ENCODE data around the gene STAG2.
A peak's percentile ranks its signal among the peaks of the same experiment; 100 is the strongest.
"Not testable (repeated sequence)": the region's sequence is repeated elsewhere in the genome, so short reads cannot be mapped to it uniquely, and the experiment has no call there.

Gene STAG2

DNA sequence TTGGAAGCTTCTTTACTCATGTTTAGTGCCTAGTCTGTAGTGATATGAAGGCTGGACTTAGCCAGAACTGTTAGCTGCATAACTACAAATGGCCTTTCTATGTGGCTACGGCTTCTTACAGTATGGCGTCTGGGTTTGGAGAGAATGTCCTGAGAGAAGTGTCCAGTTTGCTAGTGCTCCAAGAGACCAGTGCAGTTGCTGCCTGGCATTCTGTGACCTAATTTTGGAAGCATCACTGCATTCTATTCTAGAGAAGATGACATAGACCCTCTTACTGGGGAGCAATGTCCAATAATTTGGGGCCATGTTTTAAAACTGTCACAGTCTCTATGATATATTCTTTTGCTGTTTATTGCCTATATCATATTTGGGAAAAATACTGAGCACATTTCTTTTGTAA is 74.2 kb downstream of the STAG2 start:
- no peak for DNase-seq (ENCODE audit: low spot score)

GRCh38 chrX:124042042-124042441 is 80.5 kb downstream of the STAG2 start:
- no peak for DNase-seq (ENCODE audit: low spot score)

DNA sequence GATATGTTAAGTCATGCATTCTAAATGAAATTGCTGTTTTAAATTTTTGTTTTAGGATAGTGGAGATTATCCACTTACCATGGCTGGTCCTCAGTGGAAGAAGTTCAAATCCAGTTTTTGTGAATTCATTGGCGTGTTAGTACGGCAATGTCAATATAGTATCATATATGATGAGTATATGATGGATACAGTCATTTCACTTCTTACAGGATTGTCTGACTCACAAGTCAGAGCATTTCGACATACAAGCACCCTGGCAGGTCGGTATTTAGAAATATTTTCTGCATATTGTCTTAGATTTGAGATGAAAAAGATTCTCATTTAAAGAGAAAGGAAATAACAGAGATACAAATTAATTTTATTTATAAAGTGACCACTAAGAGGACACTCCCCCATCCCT is 83.6 kb downstream of the STAG2 start:
- DNase-seq (ENCODE audit: low spot score) = no peak

GRCh38 chrX:124084417-124084816 is 122.9 kb downstream of the STAG2 start:
- not testable (repeated sequence) for DNase-seq (ENCODE audit: low spot score)

GRCh38 chrX:124085063-124085462 is 123.6 kb downstream of the STAG2 start:
- DNase-seq (ENCODE audit: low spot score) = no peak

- DNase-seq (ENCODE audit: low spot score) = no peak
Measured at GRCh38 chrX:124086411-124086810, 124.9 kb downstream of the STAG2 start.

- DNase-seq (ENCODE audit: low spot score) = no peak
Measured at GRCh38 chrX:124087000-124087746, 125.7 kb downstream of the STAG2 start.

- no peak for DNase-seq (ENCODE audit: low spot score)
Measured at GRCh38 chrX:124093222-124093621, 131.7 kb downstream of the STAG2 start.

- no peak for DNase-seq (ENCODE audit: low spot score)
Measured at GRCh38 chrX:124097116-124097515, 135.6 kb downstream of the STAG2 start.

- peak; percentile 45 for DNase-seq (ENCODE audit: low spot score)
Measured at GRCh38 chrX:124098089-124098488, 136.6 kb downstream of the STAG2 start.

GRCh38 chrX:124103966-124104365 is 142.5 kb downstream of the STAG2 start:
- DNase-seq (ENCODE audit: low spot score) = no peak

- not testable (repeated sequence) for DNase-seq (ENCODE audit: low spot score)
Measured at GRCh38 chrX:124104512-124104911, 143.0 kb downstream of the STAG2 start.

DNA sequence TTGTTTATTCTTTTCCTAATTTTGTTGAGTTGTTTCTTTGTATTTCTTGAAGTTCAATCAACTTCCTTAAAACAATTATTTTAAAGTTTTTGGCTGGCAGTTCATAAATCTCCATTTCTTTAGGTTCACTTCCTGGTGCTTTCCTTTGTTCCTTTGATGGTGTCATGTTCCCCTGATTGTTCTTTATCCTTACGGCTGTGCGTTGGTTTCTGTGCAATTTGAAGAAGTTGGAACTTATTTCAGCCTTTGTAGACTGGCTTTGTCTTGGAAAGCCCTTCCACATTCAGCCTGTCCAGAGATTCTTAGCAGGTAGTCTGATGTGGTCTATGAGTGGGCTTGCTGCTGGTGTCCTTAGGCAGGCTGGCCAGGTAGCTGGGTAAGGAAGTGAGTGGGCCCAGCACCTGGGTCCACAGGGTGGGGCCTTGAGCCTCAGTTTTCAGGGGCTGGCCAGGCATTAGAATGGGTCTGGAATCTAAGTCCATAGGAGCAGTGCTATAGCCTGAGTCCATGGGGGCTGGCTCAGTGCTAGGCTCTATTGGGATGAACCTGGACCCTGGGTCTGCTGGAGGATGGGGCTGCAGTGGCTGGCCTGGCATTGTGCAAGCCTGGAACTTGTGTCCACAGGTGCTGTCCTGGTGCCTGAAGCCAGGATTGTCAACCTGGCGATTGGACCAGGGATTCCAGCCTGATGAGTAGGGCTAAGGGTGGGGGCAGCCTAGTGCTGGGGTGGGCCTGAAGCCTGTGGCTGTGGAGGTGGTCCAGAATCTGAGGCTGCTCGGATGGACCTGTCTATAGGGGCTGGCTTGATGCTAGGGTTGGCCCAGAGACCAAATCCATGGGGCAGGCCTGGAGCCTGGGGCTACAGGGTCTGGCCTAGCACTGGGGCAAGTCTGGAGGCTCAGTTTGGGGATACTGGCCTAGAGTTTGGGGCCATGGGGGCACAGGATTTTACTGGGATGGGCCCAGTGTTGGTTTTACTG is 152.4 kb downstream of the STAG2 start:
- DNase-seq (ENCODE audit: low spot score) = no peak

DNA sequence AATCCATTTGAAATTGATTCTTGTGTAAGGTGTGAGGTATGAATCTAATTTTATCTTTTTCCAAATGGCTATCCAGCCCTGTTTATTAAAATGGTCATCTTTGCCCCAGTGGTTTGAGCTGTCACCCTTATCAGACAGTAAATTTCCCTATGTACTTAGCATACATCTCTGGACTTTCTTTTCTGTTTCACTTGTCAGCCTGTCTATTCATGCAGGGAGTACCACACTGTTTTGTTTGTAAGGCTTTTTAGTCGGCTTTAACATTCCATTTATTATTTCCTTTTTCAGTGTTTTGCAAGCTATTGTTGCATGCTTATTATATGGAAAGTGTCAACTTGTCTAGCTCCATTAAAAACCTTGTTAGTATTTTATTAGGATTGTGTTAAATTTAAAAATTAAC is 155.8 kb downstream of the STAG2 start:
- no peak for DNase-seq (ENCODE audit: low spot score)

DNA sequence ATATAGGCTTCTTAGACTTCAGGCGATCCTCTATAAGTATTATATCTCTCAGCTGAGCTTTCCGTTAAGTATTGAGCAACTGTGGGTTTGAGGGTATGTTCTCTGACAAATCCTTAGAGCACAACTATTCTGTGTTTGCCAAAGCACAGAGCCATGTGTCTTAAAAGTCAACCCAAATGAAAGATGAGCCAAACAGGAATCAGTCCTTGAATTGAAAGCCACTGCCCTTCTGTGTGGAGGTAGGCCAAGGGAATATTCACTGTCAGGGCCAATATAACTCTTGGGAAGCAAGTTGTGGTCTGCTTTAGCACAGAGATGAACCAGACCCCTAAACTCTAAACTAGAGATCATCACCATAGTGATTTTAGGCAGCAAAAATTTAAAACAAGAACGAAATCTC is 164.0 kb downstream of the STAG2 start:
- DNase-seq (ENCODE audit: low spot score) = no peak

- peak; percentile 29 for DNase-seq (ENCODE audit: low spot score)
Measured at GRCh38 chrX:124127496-124127895, 166.0 kb downstream of the STAG2 start.

DNA sequence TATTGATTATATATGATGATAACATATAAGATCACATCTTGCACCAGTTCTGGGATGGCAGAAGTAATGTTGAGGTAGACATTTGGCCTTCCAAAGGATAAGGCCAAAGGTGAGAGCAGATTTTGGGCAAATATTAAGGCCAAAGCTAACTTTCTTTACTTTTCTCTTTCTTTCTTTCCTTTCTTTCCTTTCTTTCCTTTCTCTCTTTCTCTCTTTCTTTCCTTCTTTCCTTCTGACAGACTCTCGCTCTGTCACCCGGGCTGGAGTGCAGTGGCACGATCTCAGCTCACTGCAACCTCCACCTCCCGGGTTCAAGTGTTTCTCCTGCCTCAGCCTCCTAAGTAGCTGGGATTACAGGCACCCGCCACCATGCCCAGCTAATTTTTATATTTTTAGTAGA is 170.9 kb downstream of the STAG2 start:
- not testable (repeated sequence) for DNase-seq (ENCODE audit: low spot score)

- no peak for DNase-seq (ENCODE audit: low spot score)
Measured at GRCh38 chrX:124145749-124146148, 184.2 kb downstream of the STAG2 start.

DNA sequence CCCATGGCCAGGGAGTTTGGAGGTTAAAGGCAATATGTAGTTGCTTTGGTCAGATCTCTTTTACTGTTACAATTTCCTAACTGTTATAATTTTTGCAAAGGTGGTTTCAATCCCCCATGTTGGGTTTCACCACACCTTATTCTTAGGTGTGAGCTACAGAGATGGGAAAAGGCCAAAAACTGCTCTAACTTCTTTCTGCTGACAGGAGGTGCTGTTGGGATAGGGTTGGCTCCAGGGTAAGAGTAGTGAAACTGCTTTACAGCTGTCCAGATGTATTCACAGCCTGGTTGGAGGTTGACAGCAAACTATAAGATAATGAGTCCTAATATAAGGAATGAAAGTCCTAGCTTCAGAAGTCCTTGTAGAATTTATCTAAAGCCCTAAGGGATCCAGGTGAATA is 189.7 kb downstream of the STAG2 start:
- DNase-seq (ENCODE audit: low spot score) = no peak

Data from NAMALWA (cell line).